HEK293 (cell line): Measurements from ENCODE around the gene EFNA2.

ENCODE experiments used
- CTCF ChIP-seq: fragments of 450-650 bp; formaldehyde crosslinking; IDR thresholded peaks from 2 replicates; pipeline ENCODE4 v1.5.1; 2016; ENCODE audit warnings: missing biosample characterization, missing genetic modification characterization
- ZBTB20 ChIP-seq: fragments of 450-650 bp; formaldehyde crosslinking; IDR thresholded peaks from 2 replicates; pipeline ENCODE4 v1.5.1; 2016; ENCODE audit warnings: missing biosample characterization, missing genetic modification characterization
- ZBTB7A ChIP-seq: fragments of 450-650 bp; formaldehyde crosslinking; IDR thresholded peaks from 2 replicates; pipeline ENCODE4 v1.5.1; 2016; ENCODE audit warnings: low read depth, missing biosample characterization, missing genetic modification characterization
- ZNF274 ChIP-seq, 2 experiments: fragments of 200-500 bp in 1 of 2; fragments of 450-650 bp in 1 of 2; sonication (Bioruptor generic) in 1 of 2; formaldehyde crosslinking in 1 of 2; IDR thresholded peaks; 2 replicates each; pipeline versions ENCODE4 v1.5.1 to v1.6.1; 2014 to 2016; ENCODE audit warnings: borderline replicate concordance in 1 of 2, inconsistent platforms in 1 of 2, low read length in 1 of 2, missing biosample characterization in 1 of 2, missing genetic modification characterization in 1 of 2
- ZNF624 ChIP-seq: fragments of 450-650 bp; formaldehyde crosslinking; IDR thresholded peaks from 2 replicates; pipeline ENCODE4 v1.5.1; 2017; ENCODE audit warnings: missing biosample characterization, missing genetic modification characterization
- ZNF776 ChIP-seq: fragments of 450-650 bp; formaldehyde crosslinking; IDR thresholded peaks from 2 replicates; pipeline ENCODE4 v1.5.0; 2017; ENCODE audit warnings: missing biosample characterization, missing genetic modification characterization, borderline replicate concordance
- ZSCAN23 ChIP-seq: fragments of 450-650 bp; formaldehyde crosslinking; IDR thresholded peaks from 2 replicates; pipeline ENCODE4 v1.5.1; 2016; ENCODE audit warnings: missing biosample characterization, missing genetic modification characterization

- TF ChIP-seq ZNF274 (IDR thresholded peaks at IDR 0.05; ENCODE audit: low read length) (no peak), ZNF274 (tag by site-specific recombination; IDR thresholded peaks at IDR 0.05; ENCODE audit: borderline replicate concordance) (no peak), ZBTB7A (tag by site-specific recombination) (peak; percentile 84; the same call in 1 of the 2 replicates), ZNF624 (tag by site-specific recombination) (no peak), ZBTB20 (tag by site-specific recombination) (no peak; the same call in 1 of the 2 replicates), ZNF776 (tag by site-specific recombination) (no peak), CTCF (0 out of 2 replicates have a peak, but pooled peaks have one; percentile 24), ZSCAN23 (tag by site-specific recombination) (no peak)
Measured at GRCh38 chr19:1248139-1248785, 37.4 kb upstream of the EFNA2 start, which contains the start of gene MIDN.
